Amygdala (tissue), 56 donors: ENCODE data around the gene CMTM1.
"Not testable (repeated sequence)": the region's sequence is repeated elsewhere in the genome, so short reads cannot be mapped to it uniquely, and the experiment has no call there.

Source experiments
- DNase-seq, 56 donors: peaks; one replicate each; lab custom pipeline; 2025; lab: John Stamatoyannopoulos, UW

The CMTM1 gene

GRCh38 chr16:66560107-66560506 is 6.1 kb upstream of the CMTM1 start:
- DNase-seq: no peak

GRCh38 chr16:66561381-66562080 is 4.7 kb upstream of the CMTM1 start:
- no peak for DNase-seq

- DNase-seq: no peak
These were observed 3.8 kb upstream of the CMTM1 start for GRCh38 chr16:66562409-66562808.

- no peak for DNase-seq
These were observed 3.3 kb upstream of the CMTM1 start for GRCh38 chr16:66562986-66563385.

GRCh38 chr16:66563574-66564334 is 2.5 kb upstream of the CMTM1 start:
- no peak for DNase-seq

DNA sequence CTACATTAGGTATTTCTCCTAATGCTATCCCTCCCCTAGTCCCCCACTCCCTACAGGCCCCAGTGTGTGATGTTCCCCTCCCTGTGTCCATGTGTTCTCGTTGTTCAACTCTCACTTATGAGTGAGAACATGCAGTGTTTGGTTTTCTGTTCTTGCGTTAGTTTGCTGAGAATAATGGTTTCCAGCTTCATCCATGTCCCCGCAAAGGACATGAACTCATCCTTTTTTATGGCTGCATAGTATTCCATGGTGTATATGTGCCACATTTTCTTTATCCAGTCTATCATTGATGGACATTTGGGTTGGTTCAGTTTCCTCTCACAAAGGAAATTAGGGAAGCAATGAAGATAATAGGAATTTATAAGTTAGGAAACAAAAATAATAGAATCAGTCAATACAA is 1.0 kb downstream of the CMTM1 start:
- not testable (repeated sequence) for DNase-seq

DNA sequence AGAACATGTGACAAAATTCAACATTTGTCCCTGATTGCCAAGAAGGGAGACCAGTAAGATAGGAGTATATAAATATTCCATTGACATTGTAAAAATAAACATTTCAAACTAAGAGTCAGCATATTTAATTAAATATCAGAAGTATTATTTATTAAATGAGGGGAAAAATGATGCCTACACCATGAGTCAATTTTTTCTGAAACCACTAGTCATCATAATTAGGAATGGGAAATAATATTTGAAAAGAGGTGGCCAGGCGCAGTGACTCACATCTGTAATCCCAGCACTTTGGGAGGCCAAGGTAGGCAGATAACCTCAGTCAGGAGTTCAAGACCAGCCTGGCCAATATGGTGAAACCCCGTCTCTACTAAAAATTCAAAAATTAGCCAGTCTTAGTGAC is 2.1 kb downstream of the CMTM1 start:
- no peak for DNase-seq

DNA sequence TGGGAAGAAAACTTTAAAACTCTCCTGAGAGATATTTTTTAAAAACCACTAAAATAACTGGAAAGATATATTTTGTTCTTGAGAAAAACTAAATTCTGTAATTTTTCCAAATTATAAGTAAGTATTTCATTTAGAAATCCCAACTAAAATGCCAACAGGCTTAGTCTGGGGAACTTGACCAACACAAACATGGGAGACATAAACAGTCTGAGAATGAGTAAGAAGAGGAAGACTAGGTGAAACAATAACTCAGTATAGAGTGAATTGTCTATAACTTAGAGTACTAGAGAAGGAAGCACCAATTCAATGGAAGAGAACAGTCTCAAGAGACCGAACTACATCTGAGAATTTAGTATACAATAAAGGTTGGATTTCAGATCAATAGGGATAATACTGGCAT is 2.9 kb downstream of the CMTM1 start:
- no peak for DNase-seq

DNA sequence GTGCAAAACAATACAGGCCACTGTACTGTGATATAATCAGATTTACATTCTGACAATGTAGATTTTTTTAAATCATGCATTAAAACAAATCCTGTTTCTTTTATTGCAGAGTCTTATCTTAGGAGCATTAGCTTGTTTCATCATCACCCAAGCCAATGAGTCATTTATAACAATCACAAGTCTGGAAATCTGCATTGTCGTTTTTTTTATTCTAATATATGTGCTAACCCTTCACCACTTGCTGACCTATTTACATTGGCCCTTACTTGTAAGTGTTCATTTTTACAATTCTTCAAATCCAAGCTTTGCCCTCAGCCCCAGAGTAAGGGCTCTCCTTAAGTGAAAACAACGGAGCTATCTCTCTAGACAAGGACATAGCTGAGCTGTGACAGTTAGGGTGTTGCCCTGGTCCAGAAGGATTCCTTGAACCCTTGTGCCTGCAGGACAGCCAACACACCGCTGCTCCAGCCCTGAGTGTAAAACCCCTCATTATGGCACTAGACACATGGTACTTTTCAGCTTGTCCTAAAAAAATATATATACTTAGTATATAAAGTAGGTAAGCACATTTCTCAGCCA is 3.7 kb downstream of the CMTM1 start:
- no peak for DNase-seq

GRCh38 chr16:66572356-66572755 is 6.1 kb downstream of the CMTM1 start:
- no peak for DNase-seq

DNA sequence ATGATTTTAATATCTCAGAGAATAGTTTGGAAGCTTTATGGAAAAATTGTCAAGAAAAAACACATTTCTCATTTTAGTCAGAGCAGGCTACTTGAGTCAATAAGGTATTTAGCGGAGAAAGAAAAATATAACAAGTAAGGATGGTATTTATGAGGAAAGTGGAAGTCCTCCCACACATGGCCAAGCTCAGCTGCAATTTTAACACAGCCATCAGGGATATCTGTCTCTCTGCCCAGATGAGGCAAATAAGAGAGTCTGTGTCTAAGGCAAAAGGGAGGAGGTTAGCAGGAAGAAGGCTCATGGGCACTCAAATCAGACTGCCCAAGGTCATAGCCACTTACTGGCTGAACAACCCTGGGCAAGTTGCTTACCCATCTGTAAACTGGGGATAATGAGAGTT is 7.8 kb downstream of the CMTM1 start:
- DNase-seq: no peak

- DNase-seq: no peak
These were observed 8.3 kb downstream of the CMTM1 start for GRCh38 chr16:66574531-66574930.

DNA sequence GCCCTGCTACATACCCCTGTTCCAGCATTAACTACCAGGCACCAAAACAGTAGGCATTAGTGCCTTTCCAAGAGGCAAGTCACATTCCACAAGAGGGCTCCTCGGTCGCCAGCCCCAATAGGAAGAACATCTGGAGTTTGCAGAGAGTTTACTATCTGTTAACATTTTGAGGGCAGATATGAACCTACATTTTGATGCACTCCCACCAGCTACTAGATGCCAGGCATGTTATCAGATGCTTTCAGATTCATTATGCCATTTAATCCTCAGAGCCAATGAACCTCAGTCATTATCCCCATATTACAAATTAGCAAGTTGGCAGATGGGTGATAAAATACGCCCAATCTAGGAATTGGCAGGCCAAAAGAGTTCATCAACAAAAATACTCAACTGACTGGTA is 8.8 kb downstream of the CMTM1 start:
- DNase-seq: no peak

- DNase-seq: no peak
These were observed 10.1 kb downstream of the CMTM1 start for GRCh38 chr16:66576296-66576695.

DNA sequence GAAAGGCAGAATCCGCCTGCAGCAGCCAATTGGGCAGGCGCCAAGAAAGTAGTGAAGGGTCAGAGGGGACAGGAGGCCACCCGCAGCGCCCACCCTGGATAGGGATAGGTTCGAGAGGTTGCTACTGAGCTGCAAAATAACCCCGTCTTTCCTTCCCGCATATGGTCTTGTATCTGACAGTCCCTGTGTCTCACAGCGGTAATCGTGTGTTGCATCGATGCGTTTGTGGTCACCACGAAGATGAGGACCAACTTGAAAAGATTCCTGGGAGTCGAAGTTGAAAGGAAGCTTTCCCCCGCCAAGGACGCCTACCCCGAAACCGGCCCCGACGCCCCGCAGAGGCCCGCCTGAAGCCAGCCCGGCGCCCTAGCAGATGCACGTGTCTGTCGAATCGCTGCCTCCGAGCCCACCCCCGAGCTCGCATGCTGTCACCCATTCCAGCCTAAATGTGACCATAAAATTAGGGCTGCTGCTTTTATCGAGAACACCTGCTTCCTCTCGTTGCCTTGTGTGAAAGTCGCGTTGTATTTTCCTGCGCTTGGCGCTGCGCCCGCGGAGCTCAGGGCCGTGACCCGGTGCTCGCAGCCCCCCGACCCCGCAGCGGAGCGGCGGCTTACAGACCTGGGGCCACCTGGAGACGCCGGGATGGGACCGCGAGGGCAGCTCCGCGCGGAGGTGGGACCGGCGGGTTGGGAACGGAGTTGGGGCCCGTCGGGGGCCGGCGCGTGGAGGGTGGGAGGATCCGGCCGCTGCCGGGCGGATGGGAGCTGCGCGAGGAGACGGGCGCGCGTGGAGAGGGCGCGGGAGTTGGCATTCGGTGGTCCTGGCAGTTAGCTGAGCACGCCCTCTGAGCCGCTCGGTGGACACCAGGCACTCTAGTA is 12.7 kb downstream of the CMTM1 start, which contains the start of gene CMTM2:
Gene CMTM2 (plus strand): TSS at position 813 of the 881 bp plus-strand sequence. CDS start 145 bp downstream, outside the sequence.
- no peak for DNase-seq

DNA sequence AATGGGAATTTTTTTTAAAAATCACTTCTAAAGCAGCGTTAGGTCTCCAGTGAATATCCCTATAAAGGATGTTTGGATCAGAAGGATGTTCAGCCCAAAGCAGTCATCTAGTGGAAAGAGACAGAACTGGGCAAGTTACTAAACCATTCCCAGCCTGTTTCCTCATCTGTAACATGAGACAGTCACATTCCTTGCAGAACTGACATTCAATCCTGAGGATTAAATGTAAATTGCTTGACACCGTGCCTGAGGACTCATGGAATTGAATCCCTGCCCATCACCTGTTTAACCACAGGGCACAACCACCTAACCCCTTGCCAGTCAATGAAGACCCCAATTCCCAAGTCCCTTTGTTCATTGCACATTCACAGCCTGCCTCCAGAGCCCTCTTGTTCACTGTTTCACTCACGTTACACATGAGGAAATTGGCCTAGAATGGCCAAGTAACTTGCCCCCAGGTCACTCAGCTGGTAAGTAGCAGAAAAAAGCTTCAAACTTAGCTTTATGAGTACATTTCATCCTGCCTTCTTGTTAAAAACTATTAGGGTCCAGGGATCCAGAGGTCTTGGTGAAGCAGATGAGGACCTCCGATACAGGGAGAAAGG is 14.5 kb downstream of the CMTM1 start:
- no peak for DNase-seq

- no peak for DNase-seq
These were observed 15.2 kb downstream of the CMTM1 start for GRCh38 chr16:66581246-66581952.

- peak in 1 of 56 donors; percentile 6 for DNase-seq
These were observed 19.4 kb downstream of the CMTM1 start for GRCh38 chr16:66585481-66586239.
